ENCODE measurements around the gene SDC1.
"Not testable (repeated sequence)": the region's sequence is repeated elsewhere in the genome, so short reads cannot be mapped to it uniquely, and the experiment has no call there.

The SDC1 gene

GRCh38 chr2:20224716-20225293, at the start of gene SDC1:
SDC1 (minus strand) TSS chr2:20225130; CDS start chr2:20224867, 263 bp downstream.
- peak; percentile 83 for DNase-seq (ENCODE audit: low read depth, low spot score)

- DNase-seq (ENCODE audit: low read depth, low spot score), result no peak
These were observed 48.1 kb upstream of the SDC1 start for GRCh38 chr2:20273042-20273441.

GRCh38 chr2:20268317-20268716, 43.4 kb upstream of the SDC1 start:
- not testable (repeated sequence) for DNase-seq (ENCODE audit: low read depth, low spot score)

GRCh38 chr2:20267529-20267928, 42.6 kb upstream of the SDC1 start:
- no peak for DNase-seq (ENCODE audit: low read depth, low spot score)

GRCh38 chr2:20264629-20265028, 39.7 kb upstream of the SDC1 start:
- no peak for DNase-seq (ENCODE audit: low read depth, low spot score)

- DNase-seq (ENCODE audit: low read depth, low spot score), result no peak
These were observed 32.5 kb upstream of the SDC1 start for GRCh38 chr2:20257411-20257810.

- DNase-seq (ENCODE audit: low read depth, low spot score), result no peak
These were observed 29.8 kb upstream of the SDC1 start for GRCh38 chr2:20254731-20255130.

- DNase-seq (ENCODE audit: low read depth, low spot score), result no peak
These were observed 25.5 kb upstream of the SDC1 start for GRCh38 chr2:20250436-20250835.

- no peak for DNase-seq (ENCODE audit: low read depth, low spot score)
These were observed 24.2 kb upstream of the SDC1 start for GRCh38 chr2:20249170-20249569.

GRCh38 chr2:20247084-20247483, 22.2 kb upstream of the SDC1 start:
- DNase-seq (ENCODE audit: low read depth, low spot score), result no peak

- not testable (repeated sequence) for DNase-seq (ENCODE audit: low read depth, low spot score)
These were observed 18.7 kb upstream of the SDC1 start for GRCh38 chr2:20243637-20244036.

GRCh38 chr2:20242727-20243377, 17.9 kb upstream of the SDC1 start:
- DNase-seq (ENCODE audit: low read depth, low spot score), result no peak

- DNase-seq (ENCODE audit: low read depth, low spot score), result no peak
These were observed 17.2 kb upstream of the SDC1 start for GRCh38 chr2:20241973-20242726.

- DNase-seq (ENCODE audit: low read depth, low spot score), result not testable (repeated sequence)
These were observed 15.4 kb upstream of the SDC1 start for GRCh38 chr2:20240291-20240690.

- no peak for DNase-seq (ENCODE audit: low read depth, low spot score)
These were observed 11.6 kb upstream of the SDC1 start for GRCh38 chr2:20236496-20236895.

- no peak for DNase-seq (ENCODE audit: low read depth, low spot score)
These were observed 10.8 kb upstream of the SDC1 start for GRCh38 chr2:20235655-20236305.

- DNase-seq (ENCODE audit: low read depth, low spot score), result not testable (repeated sequence)
These were observed 9.7 kb upstream of the SDC1 start for GRCh38 chr2:20234597-20234996.

GRCh38 chr2:20232837-20233207, 7.9 kb upstream of the SDC1 start:
- no peak for DNase-seq (ENCODE audit: low read depth, low spot score)

GRCh38 chr2:20231598-20232026, 6.7 kb upstream of the SDC1 start:
- peak; percentile 32 for DNase-seq (ENCODE audit: low read depth, low spot score)

GRCh38 chr2:20231159-20231558, 6.2 kb upstream of the SDC1 start:
- no peak for DNase-seq (ENCODE audit: low read depth, low spot score)

- DNase-seq (ENCODE audit: low read depth, low spot score), result no peak
These were observed 5.1 kb upstream of the SDC1 start for GRCh38 chr2:20230114-20230425.

- DNase-seq (ENCODE audit: low read depth, low spot score), result no peak
These were observed 4.6 kb upstream of the SDC1 start for GRCh38 chr2:20229322-20230113.
